Measurements from ENCODE around the gene PFKFB2. TPM values are rescaled to one million over a fixed set of nuclear protein-coding genes. Genes with fewer than 3 reads are reported as not detected.

Gene PFKFB2
- total RNA-seq, 1 donor from 2014 or later: 13.3 TPM

DNA sequence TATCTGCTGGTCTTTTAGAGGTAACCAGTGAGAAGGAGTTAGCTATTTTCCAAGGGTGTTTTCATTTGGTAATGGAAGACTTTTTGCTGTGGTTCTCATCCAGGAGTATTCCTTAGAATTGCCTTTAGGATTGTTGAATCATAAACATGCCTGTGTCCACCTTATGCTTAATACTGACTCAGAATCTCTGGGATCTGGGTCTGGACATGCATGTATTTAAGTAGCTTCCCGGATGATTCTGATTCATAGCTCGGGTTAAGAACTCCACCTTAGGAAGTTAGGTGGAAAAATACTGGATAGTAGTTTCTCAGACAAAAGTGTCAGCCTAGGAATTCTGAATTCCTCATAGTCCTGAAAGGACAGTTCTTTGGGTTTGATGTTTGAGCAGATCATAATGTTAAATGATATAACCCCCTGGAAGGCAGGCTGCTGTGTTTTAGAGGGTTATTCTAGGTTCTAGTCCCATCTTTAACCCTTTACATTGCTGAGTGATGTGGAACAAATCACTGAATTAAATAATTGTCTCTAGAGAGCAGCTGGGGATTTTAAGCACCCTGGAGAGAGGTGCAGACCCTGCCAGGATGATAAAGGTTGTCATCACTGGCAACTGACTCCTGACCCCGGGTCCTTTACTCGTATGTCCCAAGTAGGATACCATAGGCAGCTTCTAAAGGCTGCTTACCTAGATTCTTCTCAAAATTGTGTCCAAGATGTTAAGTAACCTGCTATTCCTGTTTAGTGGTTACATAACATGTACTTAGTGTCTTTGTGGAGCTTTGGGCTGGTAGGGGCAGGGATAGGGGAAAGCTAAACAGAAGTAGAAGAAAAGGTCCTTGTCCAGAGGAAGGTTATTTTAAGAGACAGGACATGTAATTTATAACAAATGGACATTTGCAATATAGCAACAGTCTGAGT lies 21.1 kb downstream of the PFKFB2 start:
- Mint-ChIP-seq H3K9me3 (ENCODE audit: low read depth) (no peaks in the 10 kb centered on the region), H3K4me1 (ENCODE audit: low read depth) (no peaks in the 10 kb centered on the region), H3K36me3 (ENCODE audit: low read depth) (peaks cover 13% of the 10 kb centered on the region), H3K4me3 (ENCODE audit: unreplicated experiment) (no peak overlapping the region), H3K27me3 (ENCODE audit: low read depth) (no peaks in the 10 kb centered on the region), H3K27ac (ENCODE audit: unreplicated experiment) (no peak overlapping the region)
- TF ChIP-seq, protein P1, sequence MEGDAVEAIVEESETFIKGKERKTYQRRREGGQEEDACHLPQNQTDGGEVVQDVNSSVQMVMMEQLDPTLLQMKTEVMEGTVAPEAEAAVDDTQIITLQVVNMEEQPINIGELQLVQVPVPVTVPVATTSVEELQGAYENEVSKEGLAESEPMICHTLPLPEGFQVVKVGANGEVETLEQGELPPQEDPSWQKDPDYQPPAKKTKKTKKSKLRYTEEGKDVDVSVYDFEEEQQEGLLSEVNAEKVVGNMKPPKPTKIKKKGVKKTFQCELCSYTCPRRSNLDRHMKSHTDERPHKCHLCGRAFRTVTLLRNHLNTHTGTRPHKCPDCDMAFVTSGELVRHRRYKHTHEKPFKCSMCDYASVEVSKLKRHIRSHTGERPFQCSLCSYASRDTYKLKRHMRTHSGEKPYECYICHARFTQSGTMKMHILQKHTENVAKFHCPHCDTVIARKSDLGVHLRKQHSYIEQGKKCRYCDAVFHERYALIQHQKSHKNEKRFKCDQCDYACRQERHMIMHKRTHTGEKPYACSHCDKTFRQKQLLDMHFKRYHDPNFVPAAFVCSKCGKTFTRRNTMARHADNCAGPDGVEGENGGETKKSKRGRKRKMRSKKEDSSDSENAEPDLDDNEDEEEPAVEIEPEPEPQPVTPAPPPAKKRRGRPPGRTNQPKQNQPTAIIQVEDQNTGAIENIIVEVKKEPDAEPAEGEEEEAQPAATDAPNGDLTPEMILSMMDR (IDR thresholded peaks at IDR 0.05): no peak
- DNase-seq (ENCODE audit: low spot score): no peak

DNA sequence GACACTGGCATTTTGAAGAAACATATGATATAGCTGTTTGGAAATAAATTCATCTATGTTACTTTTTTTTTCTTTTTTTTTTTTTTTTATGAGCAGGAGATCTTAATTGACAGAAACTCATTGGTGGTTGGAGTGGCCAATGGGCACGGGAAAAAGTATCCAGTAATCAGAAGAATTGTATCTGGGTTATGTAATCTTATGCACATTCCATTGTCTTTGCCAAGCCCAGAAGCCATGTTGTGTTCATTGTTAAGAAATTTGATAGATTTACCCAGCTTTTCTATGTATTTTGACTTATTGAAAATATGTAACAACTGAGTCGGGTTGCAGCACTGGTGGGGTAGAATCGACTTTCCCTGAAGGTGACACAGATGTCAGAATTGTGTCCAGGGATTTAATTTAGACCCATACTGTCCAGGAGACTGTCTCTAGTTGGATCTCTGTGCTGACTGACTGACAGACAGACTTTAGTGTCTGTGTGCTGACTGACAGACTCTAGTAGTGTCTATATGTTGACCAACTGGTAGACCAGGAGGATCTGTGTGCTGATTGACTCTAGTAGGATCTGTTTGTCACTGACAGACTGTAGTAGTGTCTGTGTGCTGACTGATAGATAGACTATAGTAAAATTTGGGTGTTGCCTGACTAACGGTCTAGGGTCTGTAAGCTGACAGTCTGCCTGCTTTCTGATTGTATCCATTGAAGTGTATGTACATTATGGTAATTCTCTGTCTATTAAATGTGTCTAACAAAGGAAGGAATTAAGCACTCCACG lies 23.3 kb downstream of the PFKFB2 start:
- H3K9me3 Mint-ChIP-seq (ENCODE audit: low read depth): no peaks in the 10 kb centered on the region
- no peaks in the 10 kb centered on the region for H3K27me3 Mint-ChIP-seq (ENCODE audit: low read depth)
- no peak for DNase-seq (ENCODE audit: low spot score)
- no peak overlapping the region for H3K27ac Mint-ChIP-seq (ENCODE audit: unreplicated experiment)
- peaks cover 10% of the 10 kb centered on the region for H3K36me3 Mint-ChIP-seq (ENCODE audit: low read depth)
- no peaks in the 10 kb centered on the region for H3K4me1 Mint-ChIP-seq (ENCODE audit: low read depth)
- TF ChIP-seq, protein P1 (IDR thresholded peaks at IDR 0.05): no peak
- H3K4me3 Mint-ChIP-seq (ENCODE audit: unreplicated experiment): no peak overlapping the region

DNA sequence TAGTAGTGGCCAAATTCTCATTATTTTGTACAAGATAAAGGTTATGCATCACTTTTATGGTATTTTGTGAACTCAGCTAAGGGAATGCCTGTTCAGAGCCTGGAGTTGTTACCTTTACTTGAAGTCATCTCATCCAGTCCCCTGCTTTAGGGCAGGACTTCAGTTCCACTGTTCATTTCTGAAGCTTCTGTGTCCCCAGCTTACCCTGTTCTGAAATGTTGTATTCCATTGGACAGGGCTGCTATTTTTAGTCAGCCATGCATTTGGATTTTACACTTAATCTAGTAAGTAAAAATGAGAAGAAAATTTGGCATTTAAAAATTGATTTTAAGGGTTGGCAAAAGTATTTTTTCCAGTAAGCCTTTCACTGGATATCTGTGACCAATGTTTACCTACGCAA lies 23.9 kb downstream of the PFKFB2 start:
- Mint-ChIP-seq H3K27ac (ENCODE audit: unreplicated experiment) (no peak overlapping the region), H3K9me3 (ENCODE audit: low read depth) (no peaks in the 10 kb centered on the region), H3K27me3 (ENCODE audit: low read depth) (no peaks in the 10 kb centered on the region), H3K4me1 (ENCODE audit: low read depth) (no peaks in the 10 kb centered on the region), H3K36me3 (ENCODE audit: low read depth) (peaks cover 6% of the 10 kb centered on the region), H3K4me3 (ENCODE audit: unreplicated experiment) (no peak overlapping the region)
- no peak for DNase-seq (ENCODE audit: low spot score)
- TF ChIP-seq, protein P1 (IDR thresholded peaks at IDR 0.05): no peak

DNA sequence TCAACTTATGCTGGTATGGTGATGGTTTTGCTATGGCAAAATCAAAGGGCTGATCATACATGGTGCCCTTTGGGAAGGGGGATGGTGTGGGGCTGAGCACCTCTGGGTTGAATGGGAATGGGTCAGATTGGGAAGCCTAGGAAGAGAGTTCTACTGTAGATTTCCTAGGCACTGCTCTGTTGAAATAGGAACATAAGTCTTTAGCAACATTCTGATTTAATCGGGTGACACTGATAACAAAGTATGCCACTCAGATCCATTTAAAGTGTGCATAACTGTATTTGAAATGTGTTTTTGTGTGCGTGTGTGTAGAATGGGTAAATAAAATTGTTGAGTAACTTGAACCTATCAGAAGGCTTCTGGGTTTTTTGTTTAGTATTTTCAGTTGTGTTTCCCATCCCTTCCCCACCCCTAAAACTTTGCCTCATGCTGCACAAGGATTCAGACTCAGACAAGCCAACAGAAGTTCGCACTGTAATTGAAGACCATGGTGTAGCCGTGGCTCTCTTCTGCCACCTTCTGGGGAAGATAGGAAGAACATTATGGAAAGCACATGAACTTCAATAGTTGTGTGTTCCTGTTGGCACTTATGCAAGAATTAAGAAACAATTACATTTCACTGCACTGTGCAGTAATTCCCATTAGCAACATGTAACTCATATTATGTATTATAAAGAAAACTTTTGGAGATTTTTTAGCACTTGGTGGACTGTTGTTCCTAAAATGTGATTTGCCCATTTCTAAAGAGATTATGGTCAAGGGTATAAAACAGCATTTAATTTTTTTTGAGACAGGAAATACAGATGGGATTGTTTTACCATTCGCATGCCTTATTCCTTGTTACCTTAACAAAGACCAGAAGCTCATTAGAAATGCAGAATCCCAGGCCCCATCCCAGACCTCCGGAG lies 24.6 kb downstream of the PFKFB2 start:
- no peak for DNase-seq (ENCODE audit: low spot score)
- Mint-ChIP-seq H3K9me3 (ENCODE audit: low read depth) (no peaks in the 10 kb centered on the region), H3K27ac (ENCODE audit: unreplicated experiment) (no peak overlapping the region), H3K36me3 (ENCODE audit: low read depth) (peaks cover 4% of the 10 kb centered on the region), H3K4me3 (ENCODE audit: unreplicated experiment) (no peak overlapping the region), H3K27me3 (ENCODE audit: low read depth) (no peaks in the 10 kb centered on the region), H3K4me1 (ENCODE audit: low read depth) (no peaks in the 10 kb centered on the region)
- TF ChIP-seq, protein P1 (IDR thresholded peaks at IDR 0.05): peak; percentile 92
